Mesenteric fat pad (tissue), 1 donor: Measurements from ENCODE around the gene ATP1B3. TPM values are rescaled to one million over a fixed set of nuclear protein-coding genes. Genes with fewer than 3 reads are reported as not detected.
"Not testable (repeated sequence)": the region's sequence is repeated elsewhere in the genome, so short reads cannot be mapped to it uniquely, and the experiment has no call there.

Experiments used
- DNase-seq: peaks from one replicate; pipeline ENCODE4 v3.0.0-alpha.2; 2020; ENCODE audit warnings: low spot score
- total RNA-seq: library from RNA; stranded (reverse); fragmentation: NEBNext Ultra II Directional; extraction: Animal tissue kit (Norgen Biotek cat#: 25700); gene quantifications from one replicate; pipeline ENCODE4 v1.2.1, GENCODE V29; 2021
- donor health status: DM: yes; HTN: yes; CAD: no.

ATP1B3 gene
- total RNA-seq, 1 donor from 2014 or later = 354 TPM

DNA sequence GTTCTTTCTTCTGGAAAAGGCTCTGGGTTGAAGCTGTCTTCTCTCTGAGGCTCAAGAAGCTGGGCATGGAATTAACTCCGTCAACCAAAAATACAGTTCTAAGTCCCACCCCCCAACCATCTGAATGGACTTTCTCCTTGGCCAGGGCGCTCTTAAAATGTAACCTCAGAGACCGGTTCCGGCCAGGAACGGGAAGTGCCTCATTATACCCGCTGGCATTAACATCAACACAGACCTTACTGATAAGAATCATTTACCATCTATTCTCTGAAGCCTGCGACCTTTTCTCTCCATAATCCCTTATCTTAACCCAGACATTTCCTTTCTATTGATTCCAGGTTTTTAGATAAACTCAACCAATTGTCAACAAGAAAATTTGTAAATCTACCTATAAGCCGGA is 64.7 kb downstream of the ATP1B3 start:
- no peak for DNase-seq

DNA sequence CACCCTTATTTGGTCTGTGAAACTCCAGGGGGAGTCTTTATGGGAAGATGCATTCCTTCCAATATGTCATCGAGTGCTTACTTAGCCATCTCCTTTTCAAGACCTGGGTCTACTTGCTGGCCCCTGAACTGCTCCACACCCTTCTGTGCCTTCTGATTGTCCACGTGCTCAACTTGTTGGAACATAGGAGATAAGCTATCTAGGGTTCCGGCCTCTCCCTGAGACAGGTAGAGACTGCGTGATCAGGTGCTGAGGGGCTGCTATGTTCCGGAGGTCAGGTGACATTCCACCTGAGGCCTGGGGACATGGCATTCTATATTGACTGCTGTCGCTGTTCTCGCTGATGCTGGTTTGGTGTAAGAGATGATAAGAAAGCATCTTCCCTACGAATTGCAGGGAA is 65.6 kb downstream of the ATP1B3 start:
- no peak for DNase-seq

DNA sequence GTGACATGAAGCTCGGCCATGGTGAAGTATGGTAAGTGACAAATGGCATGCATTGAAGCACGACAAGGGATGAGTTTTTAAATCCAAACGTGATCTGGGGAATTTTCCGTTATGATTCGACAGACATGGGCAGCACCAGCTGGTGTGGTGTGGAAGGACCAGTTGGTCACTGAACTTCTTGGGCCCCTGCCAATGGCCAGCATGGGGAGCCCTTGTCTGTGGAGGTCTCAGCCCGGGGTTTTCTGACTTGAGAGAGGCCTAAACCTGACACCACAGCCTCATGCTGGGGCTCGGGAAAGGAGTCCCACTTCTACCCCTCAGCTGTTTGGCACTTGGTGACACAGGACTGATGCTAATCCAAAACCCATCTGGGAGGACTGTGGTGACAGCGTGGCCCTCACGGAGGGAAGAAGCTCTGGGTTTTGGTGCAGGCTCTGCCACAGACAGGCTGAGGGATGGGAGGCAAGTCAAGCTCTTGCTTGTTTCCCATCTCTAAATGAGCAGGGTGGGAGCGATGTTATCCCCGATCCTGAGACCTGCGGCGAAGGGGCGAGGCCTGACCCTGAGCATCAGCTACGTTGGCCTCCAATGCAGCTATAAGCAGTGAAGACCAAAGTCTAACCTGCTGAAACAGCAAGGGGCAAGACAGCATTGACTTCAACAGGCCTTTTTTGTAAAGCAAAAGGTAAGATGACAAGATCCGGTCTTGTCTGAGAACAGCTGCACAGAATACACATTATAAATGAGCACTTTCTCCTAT is 69.5 kb downstream of the ATP1B3 start:
- DNase-seq = no peak

- peak; percentile 73 for DNase-seq
Measured at GRCh38 chr3:141949399-141949798, 73.0 kb downstream of the ATP1B3 start.

GRCh38 chr3:141949972-141950371 is 73.5 kb downstream of the ATP1B3 start:
- peak; percentile 39 for DNase-seq

- peak; percentile 16 for DNase-seq
Measured at GRCh38 chr3:141950572-141951493, 74.4 kb downstream of the ATP1B3 start.

GRCh38 chr3:141952611-141953010 is 76.2 kb downstream of the ATP1B3 start:
- peak; percentile 49 for DNase-seq

GRCh38 chr3:141955175-141955574 is 78.7 kb downstream of the ATP1B3 start:
- DNase-seq = peak; percentile 57

DNA sequence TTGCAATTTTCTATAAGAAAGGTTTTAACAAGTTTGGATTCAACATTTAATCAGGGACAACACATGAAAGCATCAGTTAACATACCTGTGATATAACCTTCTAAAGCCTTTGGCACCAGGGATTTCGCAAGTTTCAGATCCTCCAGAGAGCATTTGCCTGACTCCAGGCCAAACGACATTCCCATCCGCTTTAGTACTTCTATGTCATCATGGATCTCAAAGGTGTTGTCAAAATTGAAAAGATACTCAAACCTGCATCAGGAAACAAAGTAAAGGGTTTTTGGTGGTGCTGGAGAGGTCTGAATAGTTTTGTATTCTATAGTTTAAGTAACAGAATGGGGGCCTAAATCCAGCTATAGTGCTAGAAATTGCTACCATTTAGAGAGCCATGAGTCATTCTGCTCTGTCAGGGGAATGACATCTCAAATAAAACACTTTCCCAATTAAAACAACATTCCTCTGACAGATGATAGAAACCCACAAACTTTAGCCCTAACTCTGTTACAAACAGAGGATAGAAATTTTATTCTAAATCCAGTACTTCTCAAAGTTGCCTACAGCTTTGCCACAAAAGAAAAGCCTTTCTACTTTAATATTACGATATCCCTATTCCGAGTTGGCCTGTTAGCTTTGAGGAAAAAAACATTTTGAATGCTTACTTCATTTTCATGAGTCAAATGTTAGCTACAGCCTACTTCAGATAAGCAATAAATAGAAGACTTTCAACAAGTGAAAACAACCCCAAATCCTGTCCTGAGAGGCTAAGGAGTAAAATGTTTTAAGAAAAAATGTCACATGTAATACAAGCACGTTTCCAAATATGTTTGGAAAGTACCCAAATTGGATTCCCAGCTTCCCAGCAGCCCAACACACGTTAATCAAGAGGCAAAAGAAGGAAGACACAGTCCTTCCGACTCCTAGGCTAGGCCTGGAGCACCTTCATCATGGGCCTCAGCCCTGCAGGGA is 83.4 kb downstream of the ATP1B3 start:
- DNase-seq = no peak

DNA sequence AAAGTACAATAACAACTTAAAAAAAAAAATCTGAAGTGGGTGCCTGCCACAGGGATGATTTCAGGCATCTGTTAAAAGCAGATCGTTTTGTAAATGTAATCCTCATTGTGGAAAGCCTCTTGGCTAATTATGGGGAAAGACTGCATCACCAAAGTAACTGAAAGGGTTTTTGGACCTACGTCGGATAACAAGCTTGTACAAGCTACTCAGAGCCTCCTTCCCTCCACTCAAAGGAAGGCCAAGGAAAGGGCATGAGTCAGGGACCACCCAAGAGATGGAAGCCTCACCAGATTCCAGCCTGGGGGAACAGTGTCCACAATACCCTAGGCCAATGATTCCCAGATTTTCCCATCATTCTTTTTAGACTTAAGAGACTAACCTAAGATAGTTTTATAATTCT is 84.3 kb downstream of the ATP1B3 start:
- no peak for DNase-seq

- no peak for DNase-seq
Measured at GRCh38 chr3:141963301-141963700, 86.9 kb downstream of the ATP1B3 start.

DNA sequence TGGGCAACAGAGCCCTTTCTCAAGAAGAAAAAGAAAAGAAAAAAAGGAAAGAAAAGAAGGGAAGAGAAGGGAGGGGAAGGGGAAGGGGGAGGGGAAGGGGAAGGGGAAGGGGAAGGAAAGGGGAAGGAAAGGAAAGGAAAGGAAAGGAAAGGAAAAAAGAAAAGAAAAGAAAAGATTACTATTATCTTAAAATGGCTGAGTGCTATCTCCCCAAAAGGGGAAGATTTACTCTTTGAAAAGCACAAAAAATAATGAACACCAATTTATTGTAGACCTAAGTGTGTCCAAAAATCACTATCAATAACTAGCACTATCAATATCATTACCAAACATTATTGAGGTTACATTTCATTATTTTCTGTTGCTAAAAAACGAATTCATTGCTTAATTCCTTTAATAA is 89.0 kb downstream of the ATP1B3 start:
- no peak for DNase-seq

DNA sequence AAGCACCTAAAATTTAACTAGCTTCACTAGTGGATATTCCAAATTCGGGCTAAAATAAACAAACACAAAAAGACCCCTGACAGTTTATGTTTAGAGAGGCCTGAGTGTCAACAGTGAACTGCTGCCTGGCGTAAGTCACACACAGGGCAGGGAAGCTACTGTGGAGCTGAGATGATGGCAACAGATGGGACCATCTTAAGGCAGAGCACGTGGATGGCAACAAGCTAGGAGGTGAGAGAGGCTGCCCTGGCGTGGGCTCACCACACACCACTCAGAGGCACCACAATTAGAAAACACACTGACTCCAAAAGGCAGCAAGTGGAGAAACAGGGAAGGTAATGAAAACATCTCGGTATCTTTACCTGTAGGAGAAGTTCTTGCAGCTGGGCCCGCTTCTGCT is 93.3 kb downstream of the ATP1B3 start:
- no peak for DNase-seq

DNA sequence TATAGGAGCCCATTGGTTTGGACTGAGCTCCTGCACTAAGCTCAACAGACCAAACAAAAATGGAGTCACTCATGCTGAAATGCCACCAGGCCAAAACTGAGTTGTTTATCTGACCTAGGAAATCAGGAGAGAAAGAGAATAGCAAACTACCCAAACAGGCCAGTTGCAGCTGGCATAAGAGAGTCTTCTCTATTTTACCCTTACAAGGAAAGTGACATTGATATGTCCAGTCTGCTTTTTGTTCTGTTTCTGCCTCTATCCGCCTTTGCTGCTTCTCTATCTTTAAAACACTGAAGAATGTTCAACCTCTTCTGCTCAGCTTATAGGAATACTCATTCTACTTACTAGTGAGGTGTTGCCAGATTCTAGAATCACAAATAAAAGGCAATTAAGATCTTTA is 95.1 kb downstream of the ATP1B3 start:
- DNase-seq = no peak

DNA sequence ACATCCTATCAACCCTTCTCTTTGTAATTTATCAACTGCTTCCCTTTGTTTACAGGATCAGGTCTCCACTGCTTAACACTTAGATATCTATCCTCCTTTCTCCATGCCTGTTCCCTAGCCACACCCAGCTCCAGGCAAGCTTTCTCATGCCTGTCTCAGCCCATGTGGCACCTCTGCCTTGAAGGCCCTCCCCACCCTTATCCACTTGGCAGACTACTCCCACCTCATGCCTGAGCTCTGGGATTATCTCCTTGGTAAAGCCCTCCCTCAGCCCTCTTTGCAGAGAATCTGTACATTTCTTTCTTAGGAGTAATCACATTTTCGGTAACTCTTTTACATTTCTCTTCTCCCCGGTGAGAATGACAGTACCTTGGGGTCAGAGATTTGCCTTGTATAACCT is 96.0 kb downstream of the ATP1B3 start:
- DNase-seq = no peak

DNA sequence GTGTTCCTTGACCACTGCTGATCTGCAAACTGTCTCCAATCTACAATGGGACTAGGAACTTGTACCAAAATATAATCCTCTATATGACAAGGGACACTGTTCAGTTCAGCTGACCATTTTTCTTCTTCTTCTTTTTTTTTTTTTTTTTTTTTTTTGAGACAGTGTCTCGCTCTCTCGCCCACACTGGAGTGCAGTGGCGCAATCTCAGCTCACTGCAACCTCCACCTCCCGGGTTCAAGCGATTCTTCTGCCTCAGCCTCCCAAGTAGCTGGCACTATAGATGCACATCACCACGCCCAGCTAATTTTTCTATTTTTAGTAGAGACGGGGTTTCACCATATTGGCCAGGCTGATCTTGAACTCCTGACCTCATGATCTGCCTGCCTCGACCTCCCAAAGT is 98.3 kb downstream of the ATP1B3 start:
- DNase-seq = not testable (repeated sequence)

Other genes with a start within 250 kb of the ATP1B3 start
- 76.3 TPM for gene RNF7, start 138.3 kb upstream of the ATP1B3 start, total RNA-seq
- not detected for gene GRK7, start 113.2 kb upstream of the ATP1B3 start, total RNA-seq